Fibroblast of gingiva (primary cell): Measurements from ENCODE around the gene THTPA.
"Not testable (repeated sequence)": the region's sequence is repeated elsewhere in the genome, so short reads cannot be mapped to it uniquely, and the experiment has no call there.

Source experiments
- DNase-seq: peaks from one replicate; pipeline ENCODE4 v3.0.0-alpha.2; 2011; ENCODE audit warnings: low read depth

The THTPA gene

GRCh38 chr14:23533652-23534435 is 22.2 kb upstream of the THTPA start:
- DNase-seq: no peak

- DNase-seq: no peak
Observed at GRCh38 chr14:23535943-23536342, 20.1 kb upstream of the THTPA start.

- DNase-seq: no peak
Observed at GRCh38 chr14:23536494-23536893, 19.6 kb upstream of the THTPA start.

- DNase-seq: not testable (repeated sequence)
Observed at GRCh38 chr14:23536906-23537305, 19.2 kb upstream of the THTPA start.

- DNase-seq: no peak
Observed at GRCh38 chr14:23537351-23538049, 18.6 kb upstream of the THTPA start.

- no peak for DNase-seq
Observed at GRCh38 chr14:23538050-23538718, 17.9 kb upstream of the THTPA start.

GRCh38 chr14:23538785-23539184 is 17.3 kb upstream of the THTPA start:
- no peak for DNase-seq

- DNase-seq: no peak
Observed at GRCh38 chr14:23539248-23540140, 16.6 kb upstream of the THTPA start.

GRCh38 chr14:23540141-23540469 is 16.0 kb upstream of the THTPA start:
- no peak for DNase-seq

- no peak for DNase-seq
Observed at GRCh38 chr14:23542261-23542660, 13.8 kb upstream of the THTPA start.

- no peak for DNase-seq
Observed at GRCh38 chr14:23543403-23543802, 12.7 kb upstream of the THTPA start.

GRCh38 chr14:23544511-23545447 is 11.3 kb upstream of the THTPA start:
- no peak for DNase-seq

- DNase-seq: no peak
Observed at GRCh38 chr14:23545740-23546365, 10.2 kb upstream of the THTPA start.

- no peak for DNase-seq
Observed at GRCh38 chr14:23546450-23547035, 9.5 kb upstream of the THTPA start.

- DNase-seq: no peak
Observed at GRCh38 chr14:23547924-23548323, 8.1 kb upstream of the THTPA start.

- DNase-seq: no peak
Observed at GRCh38 chr14:23548351-23549318, 7.4 kb upstream of the THTPA start.

- DNase-seq: no peak
Observed at GRCh38 chr14:23550131-23550811, 5.8 kb upstream of the THTPA start.

GRCh38 chr14:23550812-23551265 is 5.2 kb upstream of the THTPA start:
- no peak for DNase-seq
